ENCODE results near the gene MIDN. TPM values are rescaled to one million over a fixed set of nuclear protein-coding genes. Genes with fewer than 3 reads are reported as not detected.

The MIDN gene
- total and polyA plus RNA-seq, 7 experiments from 2014 or later: 1.4 to 310 (median 26.6) TPM

GRCh38 chr19:1281569-1282287, 33.3 kb downstream of the MIDN start:
- peaks cover 0 to 2% (median 0%) of the 10 kb centered on the region in 11 donors for H3K9me3 Mint-ChIP-seq
- DNase-seq: no peak
- POLR2A ChIA-PET: interaction anchor here (0.6 kb wide), 1 partner anchor 103 kb away, joined by 3 read pairs; no protein-coding TSS in a partner anchor
- Histone ChIP-seq H3K36me3 (ENCODE audit: control insufficient read depth in 2 of 3, insufficient read depth in 3 of 3, low read length in 3 of 3) (peaks cover 0 to 28% (median 0%) of the 10 kb centered on the region in 3 experiments), H3K27ac (ENCODE audit: low read depth, low read length) (no peak overlapping the region), H3K4me1 (ENCODE audit: control insufficient read depth in 2 of 2, insufficient read depth in 2 of 2, low read length in 2 of 2) (peaks cover 0 to 8% of the 10 kb centered on the region in 2 donors), H3K27me3 (ENCODE audit: control insufficient read depth in 2 of 2, insufficient read depth in 2 of 2, low read length in 2 of 2) (peaks cover 0 to 3% of the 10 kb centered on the region in 2 donors), H3K4me3 (ENCODE audit: low read length) (no peak overlapping the region), H3K9me3 (ENCODE audit: control insufficient read depth in 2 of 3, low read length in 3 of 3) (no peaks in the 10 kb centered on the region)
- peaks cover 11 to 29% (median 17%) of the 10 kb centered on the region in 7 donors for H3K4me1 Mint-ChIP-seq
- CTCF ChIA-PET: no interaction called here
- H3K4me3 Mint-ChIP-seq: no peak overlapping the region
- H3K36me3 Mint-ChIP-seq: peaks cover 0 to 15% (median 3%) of the 10 kb centered on the region in 5 donors
- peak overlapping the region in 1 of 9 donors; percentile 48 for H3K27ac Mint-ChIP-seq
- peaks cover 12 to 23% (median 18%) of the 10 kb centered on the region in 5 donors for H3K27me3 Mint-ChIP-seq
- ATAC-seq: no peak
- intact Hi-C loops (cut with micrococcal nuclease): no loop called here

GRCh38 chr19:1282588-1283206, 34.3 kb downstream of the MIDN start:
- POLR2A ChIA-PET: interaction anchor here (0.6 kb wide), 1 partner anchor 103 kb away, joined by 3 read pairs; no protein-coding TSS in a partner anchor
- no peak for ATAC-seq
- H3K27ac ChIP-seq (ENCODE audit: low read depth, low read length): no peak overlapping the region
- Mint-ChIP-seq H3K4me1 (peaks cover 7 to 26% (median 13%) of the 10 kb centered on the region in 7 donors), H3K27me3 (peaks cover 12 to 26% (median 18%) of the 10 kb centered on the region in 5 donors), H3K36me3 (peaks cover 0 to 15% (median 3%) of the 10 kb centered on the region in 5 donors), H3K4me3 (no peak overlapping the region), H3K9me3 (peaks cover 0 to 1% (median 0%) of the 10 kb centered on the region in 11 donors), H3K27ac (no peak overlapping the region)
- peaks cover 0 to 4% of the 10 kb centered on the region in 2 donors for H3K4me1 ChIP-seq (ENCODE audit: control insufficient read depth in 2 of 2, insufficient read depth in 2 of 2, low read length in 2 of 2)
- H3K27me3 ChIP-seq (ENCODE audit: control insufficient read depth in 2 of 2, insufficient read depth in 2 of 2, low read length in 2 of 2): peaks cover 0 to 3% of the 10 kb centered on the region in 2 donors
- intact Hi-C loops (cut with micrococcal nuclease): no loop called here
- DNase-seq: no peak
- no peaks in the 10 kb centered on the region for H3K9me3 ChIP-seq (ENCODE audit: control insufficient read depth in 2 of 3, low read length in 3 of 3)
- H3K36me3 ChIP-seq (ENCODE audit: control insufficient read depth in 2 of 3, insufficient read depth in 3 of 3, low read length in 3 of 3): peaks cover 0 to 23% (median 0%) of the 10 kb centered on the region in 3 experiments
- H3K4me3 ChIP-seq (ENCODE audit: low read length): no peak overlapping the region
- CTCF ChIA-PET: no interaction called here

- Mint-ChIP-seq H3K36me3 (peaks cover 0 to 11% (median 3%) of the 10 kb centered on the region in 5 donors), H3K9me3 (peaks cover 0 to 1% (median 0%) of the 10 kb centered on the region in 11 donors), H3K4me1 (peaks cover 7 to 26% (median 13%) of the 10 kb centered on the region in 7 donors), H3K27me3 (peaks cover 12 to 31% (median 20%) of the 10 kb centered on the region in 5 donors), H3K4me3 (no peak overlapping the region), H3K27ac (no peak overlapping the region)
- ChIA-PET POLR2A (no interaction called here), CTCF (no interaction called here)
- DNase-seq (no peak), ATAC-seq (no peak)
- Histone ChIP-seq H3K4me1 (ENCODE audit: control insufficient read depth in 2 of 2, insufficient read depth in 2 of 2, low read length in 2 of 2) (peaks cover 0 to 4% of the 10 kb centered on the region in 2 donors), H3K9me3 (ENCODE audit: control insufficient read depth in 2 of 3, low read length in 3 of 3) (no peaks in the 10 kb centered on the region), H3K27ac (ENCODE audit: low read depth, low read length) (no peak overlapping the region), H3K27me3 (ENCODE audit: control insufficient read depth in 2 of 2, insufficient read depth in 2 of 2, low read length in 2 of 2) (peaks cover 0 to 3% of the 10 kb centered on the region in 2 donors), H3K36me3 (ENCODE audit: control insufficient read depth in 2 of 3, insufficient read depth in 3 of 3, low read length in 3 of 3) (peaks cover 0 to 18% (median 0%) of the 10 kb centered on the region in 3 experiments), H3K4me3 (ENCODE audit: low read length) (no peak overlapping the region)
- intact Hi-C loops (cut with micrococcal nuclease): no loop called here
Measured at GRCh38 chr19:1283207-1283916, 35.0 kb downstream of the MIDN start.

GRCh38 chr19:1283917-1284292, 35.5 kb downstream of the MIDN start:
- Mint-ChIP-seq H3K36me3 (peaks cover 0 to 11% (median 3%) of the 10 kb centered on the region in 5 donors), H3K9me3 (peaks cover 0 to 1% (median 0%) of the 10 kb centered on the region in 11 donors), H3K4me1 (peaks cover 7 to 26% (median 13%) of the 10 kb centered on the region in 7 donors), H3K4me3 (peak overlapping the region in 4 of 10 donors; percentile 18 to 69 (median 52)), H3K27ac (peak overlapping the region in 1 of 9 donors; percentile 61), H3K27me3 (peaks cover 12 to 32% (median 20%) of the 10 kb centered on the region in 5 donors)
- no peak overlapping the region for H3K27ac ChIP-seq (ENCODE audit: low read depth, low read length)
- ATAC-seq (no peak), DNase-seq (no peak)
- H3K36me3 ChIP-seq (ENCODE audit: control insufficient read depth in 2 of 3, insufficient read depth in 3 of 3, low read length in 3 of 3): peaks cover 0 to 12% (median 0%) of the 10 kb centered on the region in 3 experiments
- CTCF ChIA-PET: no interaction called here
- intact Hi-C loops (cut with micrococcal nuclease): no loop called here
- POLR2A ChIA-PET: no interaction called here
- H3K27me3 ChIP-seq (ENCODE audit: control insufficient read depth in 2 of 2, insufficient read depth in 2 of 2, low read length in 2 of 2): peaks cover 0 to 3% of the 10 kb centered on the region in 2 donors
- H3K9me3 ChIP-seq (ENCODE audit: control insufficient read depth in 2 of 3, low read length in 3 of 3): no peaks in the 10 kb centered on the region
- H3K4me3 ChIP-seq (ENCODE audit: low read length): no peak overlapping the region
- H3K4me1 ChIP-seq (ENCODE audit: control insufficient read depth in 2 of 2, insufficient read depth in 2 of 2, low read length in 2 of 2): peaks cover 0 to 4% of the 10 kb centered on the region in 2 donors

GRCh38 chr19:1284293-1284978, 36.1 kb downstream of the MIDN start:
- H3K27ac ChIP-seq (ENCODE audit: low read depth, low read length): no peak overlapping the region
- no peak overlapping the region for H3K4me3 ChIP-seq (ENCODE audit: low read length)
- H3K27me3 ChIP-seq (ENCODE audit: control insufficient read depth in 2 of 2, insufficient read depth in 2 of 2, low read length in 2 of 2): peaks cover 0 to 3% of the 10 kb centered on the region in 2 donors
- Mint-ChIP-seq H3K9me3 (peaks cover 0 to 1% (median 0%) of the 10 kb centered on the region in 11 donors), H3K27me3 (peaks cover 12 to 35% (median 20%) of the 10 kb centered on the region in 5 donors), H3K27ac (peak overlapping the region in 1 of 9 donors; percentile 61), H3K36me3 (peaks cover 0 to 10% (median 3%) of the 10 kb centered on the region in 5 donors), H3K4me1 (peaks cover 7 to 23% (median 13%) of the 10 kb centered on the region in 7 donors), H3K4me3 (peak overlapping the region in 9 of 10 donors; percentile 2 to 69 (median 46))
- intact Hi-C loops (cut with micrococcal nuclease): no loop called here
- ChIA-PET CTCF (no interaction called here), POLR2A (no interaction called here)
- no peaks in the 10 kb centered on the region for H3K9me3 ChIP-seq (ENCODE audit: control insufficient read depth in 2 of 3, low read length in 3 of 3)
- ATAC-seq: no peak
- H3K4me1 ChIP-seq (ENCODE audit: control insufficient read depth in 2 of 2, insufficient read depth in 2 of 2, low read length in 2 of 2): peaks cover 0 to 4% of the 10 kb centered on the region in 2 donors
- H3K36me3 ChIP-seq (ENCODE audit: control insufficient read depth in 2 of 3, insufficient read depth in 3 of 3, low read length in 3 of 3): peaks cover 0 to 7% (median 0%) of the 10 kb centered on the region in 3 experiments
- no peak for DNase-seq
